HepG2 (cell line): ENCODE data around the gene COL13A1. TPM values are rescaled to one million over a fixed set of nuclear protein-coding genes. Genes with fewer than 3 reads are reported as not detected.

ENCODE experiments used
- ATAC-seq: fragments of 200-7000 bp; cut with Tn5 transposase; 3 replicates; pipeline ENCODE4 v1.9.1; 2020; ENCODE audit warnings: mild to moderate bottlenecking, moderate library complexity
- BruUV-seq: library from RNA; stranded (reverse); fragments of 400-500 nt; replicated peaks from 2 replicates; lab custom pipeline; 2021; lab: Mats Ljungman, UMichigan
- CTCF ChIA-PET: fragments of 300-600 bp; formaldehyde crosslinking; extraction: SDS; loops from one replicate; lab custom pipeline; 2021; ENCODE audit warnings: low total read pairs, inconsistent platforms, low intra/inter-chr PET ratio; lab: Yijun Ruan, JAX
- POLR2A ChIA-PET: fragments of 350-600 bp; sonication (Branson Sonifier 250); formaldehyde crosslinking; loops from one replicate; lab custom pipeline; 2020; ENCODE audit warnings: antibody characterized with exemption, inconsistent platforms; lab: Yijun Ruan, JAX
- DNase-seq: peaks from one replicate; pipeline ENCODE4 v3.0.0-alpha.2; 2015; ENCODE audit warnings: low spot score
- FAIRE-seq: peaks from 3 replicates; lab custom pipeline; 2011; peaks lifted over from hg19 to GRCh38; lab: Jason Lieb, UNC
- H2AFZ ChIP-seq: one replicate; pipeline ENCODE4 v1.6.1; 2011; ENCODE audit warnings: low read length, inconsistent platforms
- H3K27ac ChIP-seq: fragments of 300-600 bp; 3 replicates; pipeline ENCODE4 v1.8.0; 2011; ENCODE audit warnings: mixed run types, mild to moderate bottlenecking, mixed read lengths, low read length, inconsistent platforms; ENCODE audit not compliant: insufficient read depth; ENCODE audit errors: extremely low read length
- H3K27me3 ChIP-seq, 2 experiments: fragments of 200-600 bp in 1 of 2; 2 replicates in 1 of 2; 3 replicates in 1 of 2; pipeline versions ENCODE4 v1.6.0 to v1.8.0; 2011; ENCODE audit warnings: low read length in 2 of 2, mild to moderate bottlenecking in 2 of 2, moderate library complexity in 2 of 2, inconsistent platforms in 1 of 2; ENCODE audit not compliant: insufficient read depth in 2 of 2, control insufficient read depth in 1 of 2
- H3K36me3 ChIP-seq, 2 experiments: fragments of 200-600 bp in 1 of 2; replicated peaks in 1 of 2; 2 replicates in 1 of 2; 3 replicates in 1 of 2; pipeline versions ENCODE4 v1.5.1 to v1.8.0; 2011; ENCODE audit warnings: low read length in 2 of 2, inconsistent platforms in 1 of 2; ENCODE audit not compliant: insufficient read depth in 2 of 2, control insufficient read depth in 1 of 2
- H3K4me1 ChIP-seq: 2 replicates; pipeline ENCODE4 v1.5.1; 2012; ENCODE audit warnings: low read length, inconsistent platforms; ENCODE audit not compliant: insufficient read depth
- H3K4me2 ChIP-seq: 2 replicates; pipeline ENCODE4 v1.6.0; 2011; ENCODE audit warnings: low read depth, low read length, inconsistent platforms
- H3K4me3 ChIP-seq, 3 experiments: fragments of 200-600 bp in 1 of 3; sonication (generic), shearing (Covaris generic) in 1 of 3; replicated peaks in 1 of 3; 2 replicates each; pipeline ENCODE4 v1.5.1; 2011 to 2016; ENCODE audit warnings: low read length in 3 of 3, inconsistent platforms in 2 of 3, low read depth in 2 of 3, mild to moderate bottlenecking in 2 of 3, control low read depth in 1 of 3, mixed read lengths in 1 of 3; ENCODE audit not compliant: insufficient read depth in 1 of 3
- H3K79me2 ChIP-seq: one replicate; pipeline ENCODE4 v1.6.1; 2011; ENCODE audit warnings: low read length, inconsistent platforms; ENCODE audit not compliant: insufficient read depth
- H3K9ac ChIP-seq: 2 replicates; pipeline ENCODE4 v1.6.0; 2011; ENCODE audit warnings: mild to moderate bottlenecking, low read depth, low read length, inconsistent platforms; ENCODE audit not compliant: insufficient read depth
- H3K9me3 ChIP-seq: 2 replicates; pipeline ENCODE4 v1.5.1; 2012; ENCODE audit warnings: mild to moderate bottlenecking, low read length
- H4K20me1 ChIP-seq: 2 replicates; pipeline ENCODE4 v1.6.0; 2011; ENCODE audit warnings: inconsistent platforms, mild to moderate bottlenecking, low read length, moderate library complexity; ENCODE audit not compliant: insufficient read depth
- ATF7 ChIP-seq, 2 experiments: fragments of 450-650 bp in 1 of 2; sonication (generic) in 1 of 2; formaldehyde crosslinking in 1 of 2; IDR thresholded peaks; 2 replicates each; pipeline versions ENCODE4 v1.4.0 to v1.6.1; 2016 to 2020; ENCODE audit warnings: antibody characterized with exemption in 1 of 2, mild to moderate bottlenecking in 1 of 2, missing genetic modification reagents in 1 of 2
- CREB1 ChIP-seq, 2 experiments: fragments of 450-650 bp in 1 of 2; IDR thresholded peaks; 2 replicates each; pipeline ENCODE4 v1.6.1; 2016 to 2017; ENCODE audit warnings: control low read depth in 1 of 2, mild to moderate bottlenecking in 1 of 2, missing compliant biosample characterization in 1 of 2, missing genetic modification characterization in 1 of 2
- ZC3H4 ChIP-seq: sonication (generic); formaldehyde crosslinking; IDR thresholded peaks from 2 replicates; pipeline ENCODE4 v1.4.0; 2020; ENCODE audit warnings: missing genetic modification reagents, borderline replicate concordance
- WGBS: methylation state at CpG from one replicate; pipeline ENCODE4 v1.1.6; 2017; ENCODE audit warnings: low lambda C conversion rate; 5-methylcytosine and 5-hydroxymethylcytosine counted together
- in situ Hi-C: cut with HindIII; loops from 2 replicates; pipeline ENCODE4 v1.10.0; 2017; ENCODE audit warnings: low pct_unique_long_range_greater_than_20kb; ENCODE audit not compliant: extremely low pct_ligation_motif_present
- intact Hi-C: fragments of 100-400 bp; cut with micrococcal nuclease; formaldehyde crosslinking; loops from one replicate; pipeline ENCODE4 v1.10.0; 2022; ENCODE audit not compliant: unreplicated experiment
- polyA plus RNA-seq, 8 experiments: library from polyadenylated mRNA; depleted of rRNA in 3 of 8; stranded (reverse) in 7 of 8; unstranded in 1 of 8; fragments of >200 nt; fragmentation: Illumina TruSeq in 4 of 8; extraction: Trizol in 4 of 8; gene quantifications; 2 replicates each; pipeline versions ENCODE4 v1.2.1 to v1.2.3, GENCODE V29; 2011 to 2016; ENCODE audit warnings: low read depth in 4 of 8, missing spikeins in 1 of 8, mixed read lengths in 1 of 8; ENCODE audit not compliant: insufficient read depth in 1 of 8
- total RNA-seq, 5 experiments: library from RNA; depleted of rRNA; stranded (reverse); fragments of >200 nt; fragmentation: Illumina TruSeq; extraction: Trizol; gene quantifications; 2 replicates each; pipeline ENCODE4 v1.2.3, GENCODE V29; 2016; ENCODE audit warnings: low read depth in 1 of 5
- TF ChIP-seq, protein P1 (sequence below): sonication (generic); formaldehyde crosslinking; IDR thresholded peaks from 2 replicates; pipeline ENCODE4 v1.8.1; 2022; ENCODE audit warnings: low read depth, mild to moderate bottlenecking, missing genetic modification reagents

Gene COL13A1
- total and polyA plus RNA-seq, 2 of the 13 experiments (the other 11 are each of a cell fraction or from before 2014, with no cell fraction given): 0.07 TPM; not detected in 1

DNA sequence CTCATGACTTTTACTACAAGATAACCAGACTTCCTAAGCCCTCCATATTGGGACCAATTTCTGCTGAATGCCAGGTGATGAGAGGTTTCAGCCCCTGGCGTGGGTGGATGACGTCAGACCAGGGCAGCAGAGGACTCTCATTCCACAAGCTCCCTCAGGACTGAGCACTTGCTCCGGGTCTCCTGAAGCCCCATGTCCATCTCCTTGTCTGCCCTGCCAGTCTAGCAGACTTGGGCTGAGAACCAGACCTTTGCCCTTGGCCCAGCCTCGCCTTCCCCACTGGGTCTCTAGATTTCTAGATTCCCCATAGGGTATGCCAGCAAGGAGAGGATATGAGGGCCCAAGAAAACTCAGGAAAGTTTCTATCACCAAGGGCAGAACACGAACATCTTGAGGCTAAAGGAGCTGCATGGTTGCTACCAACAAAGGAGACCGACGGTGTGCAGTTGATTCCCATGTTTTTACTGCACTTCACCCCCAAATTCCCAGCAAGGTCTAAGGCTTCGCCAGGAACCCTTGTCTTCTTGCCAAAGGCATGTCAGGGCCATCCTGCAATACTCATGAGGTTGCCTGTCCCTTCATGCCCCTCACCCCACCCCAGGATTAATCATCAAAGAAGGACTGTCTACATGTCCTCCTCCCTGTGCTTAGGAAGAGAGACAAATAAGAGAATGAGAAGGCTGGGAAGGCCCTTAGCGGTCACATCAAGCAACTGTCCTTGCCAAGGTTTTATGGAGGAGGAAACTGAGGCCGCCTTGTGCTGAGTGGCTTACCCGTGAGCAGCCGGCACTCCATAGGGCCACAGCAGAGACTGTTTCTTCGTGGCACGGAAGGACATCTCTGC, 154.4 kb downstream of the COL13A1 start:
- H2AFZ ChIP-seq: no peak overlapping the region
- in situ Hi-C loops: no loop called here
- no peaks in the 10 kb centered on the region for H3K79me2 ChIP-seq
- H3K27me3 ChIP-seq: peaks cover 3 to 39% of the 10 kb centered on the region in 2 experiments; a peak in 4 of 5 replicates
- H3K9me3 ChIP-seq: no peaks in the 10 kb centered on the region
- H3K27ac ChIP-seq: no peak overlapping the region
- TF ChIP-seq ATF7 (IDR thresholded peaks at IDR 0.05) (peak; percentile 90), ATF7 (CRISPR knock-in tag; IDR thresholded peaks at IDR 0.05) (no peak), CREB1 (IDR thresholded peaks at IDR 0.05) (peak; percentile 89), CREB1 (CRISPR knock-in tag; IDR thresholded peaks at IDR 0.05) (no peak), ZC3H4 (CRISPR knock-in tag) (no peak)
- TF ChIP-seq, protein P1, sequence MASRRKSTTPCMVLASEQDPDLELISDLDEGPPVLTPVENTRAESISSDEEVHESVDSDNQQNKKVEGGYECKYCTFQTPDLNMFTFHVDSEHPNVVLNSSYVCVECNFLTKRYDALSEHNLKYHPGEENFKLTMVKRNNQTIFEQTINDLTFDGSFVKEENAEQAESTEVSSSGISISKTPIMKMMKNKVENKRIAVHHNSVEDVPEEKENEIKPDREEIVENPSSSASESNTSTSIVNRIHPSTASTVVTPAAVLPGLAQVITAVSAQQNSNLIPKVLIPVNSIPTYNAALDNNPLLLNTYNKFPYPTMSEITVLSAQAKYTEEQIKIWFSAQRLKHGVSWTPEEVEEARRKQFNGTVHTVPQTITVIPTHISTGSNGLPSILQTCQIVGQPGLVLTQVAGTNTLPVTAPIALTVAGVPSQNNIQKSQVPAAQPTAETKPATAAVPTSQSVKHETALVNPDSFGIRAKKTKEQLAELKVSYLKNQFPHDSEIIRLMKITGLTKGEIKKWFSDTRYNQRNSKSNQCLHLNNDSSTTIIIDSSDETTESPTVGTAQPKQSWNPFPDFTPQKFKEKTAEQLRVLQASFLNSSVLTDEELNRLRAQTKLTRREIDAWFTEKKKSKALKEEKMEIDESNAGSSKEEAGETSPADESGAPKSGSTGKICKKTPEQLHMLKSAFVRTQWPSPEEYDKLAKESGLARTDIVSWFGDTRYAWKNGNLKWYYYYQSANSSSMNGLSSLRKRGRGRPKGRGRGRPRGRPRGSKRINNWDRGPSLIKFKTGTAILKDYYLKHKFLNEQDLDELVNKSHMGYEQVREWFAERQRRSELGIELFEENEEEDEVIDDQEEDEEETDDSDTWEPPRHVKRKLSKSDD (CRISPR knock-in tag): no peak
- no TSS peak for BruUV-seq
- 28% methylated on average over 13 of the region's 14 CpGs for WGBS
- H3K9ac ChIP-seq: no peak overlapping the region
- FAIRE-seq (no peak), ATAC-seq (no peak), DNase-seq (no peak)
- H3K36me3 ChIP-seq: no peaks in the 10 kb centered on the region
- intact Hi-C loops: no loop called here
- peaks cover 5% of the 10 kb centered on the region; the same call in 1 of the 2 replicates for H3K4me1 ChIP-seq
- CTCF ChIA-PET: no interaction called here
- H3K4me3 ChIP-seq: no peak overlapping the region
- H4K20me1 ChIP-seq: no peaks in the 10 kb centered on the region
- no peak overlapping the region for H3K4me2 ChIP-seq
- POLR2A ChIA-PET: no interaction called here
